ENCODE measurements around the gene PSPC1.
"Not testable (repeated sequence)": the region's sequence is repeated elsewhere in the genome, so short reads cannot be mapped to it uniquely, and the experiment has no call there.

PSPC1 gene

GRCh38 chr13:19782727-19783682, at the start of gene PSPC1:
PSPC1 (minus strand) TSS chr13:19782945; CDS start chr13:19782757, 188 bp downstream.
- in situ Hi-C loops (cut with HindIII; ENCODE audit: low pct_ligation_motif_present, low pct_unique_long_range_greater_than_20kb, low sequenced_read_pairs), result not testable (repeated sequence)
- peak; percentile 93 for DNase-seq

DNA sequence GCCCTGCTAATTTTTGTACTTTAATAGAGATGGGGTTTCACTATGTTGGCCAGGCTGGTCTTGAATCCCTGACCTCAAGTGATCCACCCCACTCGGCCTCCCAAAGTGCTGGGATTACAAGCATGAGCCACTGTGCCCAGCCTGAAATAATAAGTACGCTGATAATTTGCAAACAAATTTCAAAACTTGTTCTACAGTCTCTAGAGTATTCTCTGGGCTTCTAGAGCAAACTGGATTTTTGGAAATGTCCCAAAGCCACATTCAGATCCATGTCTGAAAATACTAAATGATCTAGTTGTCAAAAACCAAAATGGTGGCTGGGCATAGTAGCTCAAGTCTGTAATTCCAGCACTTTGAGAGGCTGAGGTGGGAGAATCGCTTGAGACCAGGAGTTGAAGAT, 39.9 kb upstream of the PSPC1 start:
- in situ Hi-C loops (cut with HindIII; ENCODE audit: low pct_ligation_motif_present, low pct_unique_long_range_greater_than_20kb, low sequenced_read_pairs), result no loop called here
- DNase-seq, result no peak

- in situ Hi-C loops (cut with HindIII; ENCODE audit: low pct_ligation_motif_present, low pct_unique_long_range_greater_than_20kb, low sequenced_read_pairs), result no loop called here
Measured at GRCh38 chr13:19818223-19818842, 35.6 kb upstream of the PSPC1 start.

DNA sequence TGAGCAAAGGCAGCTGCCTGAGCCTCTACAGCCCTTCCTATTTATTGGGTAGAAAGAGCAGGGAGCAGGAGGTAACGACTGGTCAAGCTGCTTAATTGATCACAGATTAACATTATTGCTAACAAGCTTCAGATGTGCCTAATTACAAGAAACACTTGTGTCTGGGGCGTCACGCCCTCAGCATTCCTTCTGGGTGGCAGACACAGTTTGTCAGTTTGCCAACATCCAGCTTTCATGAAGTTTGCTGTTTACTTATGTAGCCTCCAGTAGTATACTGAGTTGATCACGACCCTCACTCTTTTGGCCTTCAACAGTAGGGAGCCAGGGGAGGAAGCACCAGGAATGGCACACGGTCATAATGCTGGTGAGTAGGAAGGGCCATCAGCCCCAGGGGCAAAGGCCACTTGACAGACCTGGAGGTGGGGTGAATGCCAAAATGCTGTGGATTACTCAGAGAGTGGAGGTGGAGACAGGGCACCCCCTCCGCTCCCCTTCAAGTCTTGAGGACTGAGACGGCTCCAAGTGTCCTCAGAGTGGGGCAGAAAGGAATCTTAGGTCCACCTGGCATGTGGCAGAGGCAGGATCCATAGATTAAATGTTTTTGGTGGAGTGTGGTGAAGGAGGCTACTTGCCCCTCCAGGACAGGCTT, 34.9 kb upstream of the PSPC1 start:
- in situ Hi-C loops (cut with HindIII; ENCODE audit: low pct_ligation_motif_present, low pct_unique_long_range_greater_than_20kb, low sequenced_read_pairs), result no loop called here
- DNase-seq, result no peak

More at GRCh38 chr13:19818223-19818842, 35.6 kb upstream of the PSPC1 start:
- peak; percentile 2 for DNase-seq

DNA sequence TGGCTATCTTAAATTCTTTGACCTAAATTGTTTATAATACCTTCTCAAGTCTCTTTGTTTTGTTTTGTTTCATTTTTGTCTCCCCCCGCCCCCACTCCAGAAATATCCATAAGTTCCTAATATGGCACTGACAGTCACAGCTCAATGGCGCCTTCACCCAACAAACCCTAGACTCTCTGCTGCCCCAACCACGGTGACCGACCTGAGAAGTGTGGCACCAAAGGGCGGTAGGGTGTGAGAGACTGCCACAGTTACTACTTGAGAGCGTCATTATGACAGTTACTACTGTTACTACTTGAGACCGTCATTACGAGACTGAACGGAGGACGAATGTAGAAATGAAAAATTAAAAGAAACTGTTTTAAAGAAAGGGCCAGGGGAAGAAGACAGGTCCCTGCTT, 34.4 kb upstream of the PSPC1 start:
- no peak for DNase-seq
- in situ Hi-C loops (cut with HindIII; ENCODE audit: low pct_ligation_motif_present, low pct_unique_long_range_greater_than_20kb, low sequenced_read_pairs), result no loop called here

- not testable (repeated sequence) for DNase-seq
Measured at GRCh38 chr13:19815842-19816241, 33.1 kb upstream of the PSPC1 start.

DNA sequence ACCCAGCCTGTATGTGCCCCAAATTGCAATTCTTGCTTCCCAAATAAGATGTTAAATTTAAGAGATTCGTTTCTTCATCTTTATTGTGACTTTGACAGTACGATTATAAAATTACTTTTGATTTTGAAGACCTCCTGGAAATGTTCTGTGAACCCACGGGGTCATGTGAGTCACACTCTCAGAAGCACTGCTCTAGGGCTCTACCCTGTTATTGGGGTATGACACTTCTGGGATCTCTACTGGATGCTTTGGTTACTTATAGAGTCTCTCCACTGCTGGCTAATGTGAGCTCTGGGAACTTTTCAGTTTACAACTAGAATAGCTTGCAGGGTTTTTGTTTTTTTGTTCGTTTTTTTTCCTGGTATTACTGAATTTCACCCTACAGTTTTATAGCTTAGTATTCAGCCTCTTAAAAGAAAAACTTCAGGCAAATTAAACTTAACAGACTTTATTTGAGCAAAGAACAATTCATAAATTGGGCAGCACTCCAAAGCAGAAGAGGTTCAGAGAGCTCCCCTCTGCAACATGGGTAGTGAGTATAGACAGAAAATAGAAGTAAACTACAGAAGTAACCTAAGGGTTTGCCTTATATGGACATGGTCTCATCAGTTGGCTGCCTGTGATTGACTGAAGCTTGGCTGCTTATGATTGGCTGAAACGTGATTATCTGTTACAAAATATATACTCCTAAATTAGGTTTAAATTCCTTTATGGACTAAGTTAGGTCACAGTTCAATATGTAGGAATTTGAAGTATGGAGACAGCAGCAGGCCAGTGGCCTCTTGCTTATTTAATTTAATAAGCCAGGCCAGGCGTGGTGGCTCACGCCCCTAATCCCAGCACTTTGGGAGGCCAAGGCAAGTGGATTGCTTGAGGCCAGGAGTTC, 28.5 kb upstream of the PSPC1 start:
- in situ Hi-C loops (cut with HindIII; ENCODE audit: low pct_ligation_motif_present, low pct_unique_long_range_greater_than_20kb, low sequenced_read_pairs), result no loop called here
- DNase-seq, result no peak

More at GRCh38 chr13:19815842-19816241, 33.1 kb upstream of the PSPC1 start:
- in situ Hi-C loops (cut with HindIII; ENCODE audit: low pct_ligation_motif_present, low pct_unique_long_range_greater_than_20kb, low sequenced_read_pairs), result not testable (repeated sequence)

DNA sequence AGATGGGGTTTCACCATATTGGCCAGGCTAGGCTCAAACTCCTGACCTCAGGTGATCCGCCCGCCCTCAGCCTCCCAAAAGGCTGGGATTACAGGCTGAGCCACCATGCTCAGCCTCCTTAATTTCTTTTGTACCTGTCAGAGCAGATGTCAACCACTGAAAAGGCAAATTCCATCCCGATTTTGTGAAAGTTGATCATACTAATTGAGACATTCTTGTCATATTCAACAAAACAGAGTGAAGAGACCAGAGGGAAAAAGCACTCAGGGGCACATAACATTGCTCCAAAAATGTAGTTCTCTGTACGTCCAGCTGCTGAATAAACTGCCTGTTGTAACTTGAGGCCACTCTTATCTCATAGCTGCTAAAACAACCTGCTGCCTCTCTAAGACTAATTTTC, 27.4 kb upstream of the PSPC1 start:
- no peak for DNase-seq
- in situ Hi-C loops (cut with HindIII; ENCODE audit: low pct_ligation_motif_present, low pct_unique_long_range_greater_than_20kb, low sequenced_read_pairs), result no loop called here

DNA sequence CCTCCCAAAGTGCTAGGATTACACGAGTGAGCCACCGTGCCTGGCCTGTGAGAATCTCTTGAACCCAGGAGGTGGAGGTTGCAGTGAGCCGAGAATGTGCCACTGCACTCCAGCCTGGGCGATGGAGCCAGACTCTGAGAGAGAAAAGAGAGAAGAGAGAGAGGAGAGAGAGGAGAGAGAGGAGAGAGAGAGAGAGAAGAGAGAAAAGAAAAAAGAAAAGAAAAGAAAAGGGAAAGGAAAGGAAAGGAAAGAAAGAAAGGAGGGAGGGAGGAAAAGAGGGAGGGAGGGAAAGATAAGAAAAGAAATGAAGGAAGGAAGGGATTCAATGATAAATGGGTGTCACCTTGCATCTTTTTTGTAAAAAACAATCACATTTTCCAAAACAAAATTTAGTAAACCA, 23.0 kb upstream of the PSPC1 start:
- in situ Hi-C loops (cut with HindIII; ENCODE audit: low pct_ligation_motif_present, low pct_unique_long_range_greater_than_20kb, low sequenced_read_pairs), result no loop called here
- no peak for DNase-seq

GRCh38 chr13:19795956-19796355, 13.2 kb upstream of the PSPC1 start:
- in situ Hi-C loops (cut with HindIII; ENCODE audit: low pct_ligation_motif_present, low pct_unique_long_range_greater_than_20kb, low sequenced_read_pairs), result no loop called here
- no peak for DNase-seq

GRCh38 chr13:19794631-19795030, 11.9 kb upstream of the PSPC1 start:
- DNase-seq, result no peak
- in situ Hi-C loops (cut with HindIII; ENCODE audit: low pct_ligation_motif_present, low pct_unique_long_range_greater_than_20kb, low sequenced_read_pairs), result no loop called here

DNA sequence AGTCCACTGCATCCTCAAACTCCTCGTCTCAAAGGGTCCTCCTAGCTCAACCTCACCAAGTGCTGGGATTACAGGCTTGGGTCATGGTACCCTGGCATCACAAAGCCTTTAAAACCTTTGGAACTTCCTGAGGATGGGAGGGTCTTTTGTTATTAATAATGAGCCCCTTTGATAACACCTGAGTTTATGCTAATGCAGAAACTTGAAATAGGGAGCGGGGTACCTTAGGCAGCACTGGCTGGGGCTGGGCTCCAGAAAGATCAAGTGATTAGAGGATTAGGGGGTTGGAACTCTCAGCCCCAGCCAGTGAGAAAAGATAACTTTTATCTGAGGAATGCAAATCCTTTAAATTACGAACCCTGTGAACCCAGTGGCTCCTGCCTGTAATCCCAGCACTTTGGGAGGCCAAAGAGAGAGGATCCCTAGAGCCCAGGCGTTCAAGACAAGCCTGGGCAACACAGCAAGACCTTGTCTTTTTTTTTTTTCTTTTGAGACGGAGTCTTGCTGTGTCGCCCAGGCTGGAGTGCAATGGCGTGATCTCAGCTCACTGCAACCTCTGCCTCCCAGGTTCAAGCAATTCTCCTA, 9.3 kb upstream of the PSPC1 start:
- no peak for DNase-seq
- in situ Hi-C loops (cut with HindIII; ENCODE audit: low pct_ligation_motif_present, low pct_unique_long_range_greater_than_20kb, low sequenced_read_pairs), result no loop called here

GRCh38 chr13:19782049-19782726, 557 bp downstream of the PSPC1 start:
- in situ Hi-C loops (cut with HindIII; ENCODE audit: low pct_ligation_motif_present, low pct_unique_long_range_greater_than_20kb, low sequenced_read_pairs), result no loop called here
- DNase-seq, result peak; percentile 39

DNA sequence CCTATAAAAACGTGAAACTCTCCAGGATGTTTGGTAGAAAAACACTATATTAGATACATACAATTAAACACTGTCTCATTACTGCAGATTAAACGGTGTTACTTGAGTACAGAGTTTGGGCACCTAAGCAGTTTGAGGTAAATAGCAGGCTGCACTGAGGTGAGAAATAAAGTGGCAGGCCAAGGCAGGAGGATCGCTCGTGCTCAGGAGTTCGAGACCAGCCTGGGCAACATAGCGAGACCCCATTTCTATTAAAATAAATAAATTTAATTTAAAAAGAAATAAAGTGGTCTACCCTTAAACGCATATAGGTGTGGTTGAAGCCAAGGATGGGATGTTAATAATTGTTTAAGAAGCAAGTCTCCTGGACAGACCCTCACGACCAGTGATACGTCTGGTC, 1.2 kb downstream of the PSPC1 start:
- in situ Hi-C loops (cut with HindIII; ENCODE audit: low pct_ligation_motif_present, low pct_unique_long_range_greater_than_20kb, low sequenced_read_pairs), result no loop called here
- DNase-seq, result no peak

DNA sequence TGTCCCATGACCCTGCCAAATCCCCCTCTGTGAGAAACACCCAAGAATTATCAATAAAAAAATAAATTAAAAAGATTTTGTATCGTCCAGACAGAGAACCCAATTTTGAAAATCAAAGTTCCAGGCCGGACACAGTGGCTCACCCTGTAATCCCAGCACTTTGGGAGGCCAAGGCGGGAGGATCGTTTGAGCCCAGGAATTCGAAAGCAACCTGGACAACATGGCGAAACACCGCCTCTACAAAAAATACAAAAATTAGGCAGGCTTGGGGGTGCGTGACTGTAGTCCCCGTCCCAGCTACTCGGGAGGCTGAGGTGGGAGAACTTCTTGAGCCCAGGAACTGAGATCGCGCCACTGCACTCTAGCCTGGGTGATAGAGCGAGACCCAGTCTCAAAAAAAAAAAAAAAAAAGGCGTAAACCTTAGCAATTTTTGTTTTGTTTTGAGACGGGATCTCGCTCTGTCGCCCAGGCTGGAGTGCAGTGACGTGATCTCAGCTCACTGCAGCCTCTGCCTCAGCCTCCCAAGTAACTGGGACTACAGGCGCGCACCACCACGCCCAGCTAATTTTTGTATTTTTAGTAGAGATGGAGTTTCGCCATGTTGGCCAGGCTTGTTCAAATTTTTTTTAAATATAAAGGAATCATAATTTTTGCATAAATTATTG, 1.9 kb downstream of the PSPC1 start:
- in situ Hi-C loops (cut with HindIII; ENCODE audit: low pct_ligation_motif_present, low pct_unique_long_range_greater_than_20kb, low sequenced_read_pairs); DNase-seq: not testable (repeated sequence)

DNA sequence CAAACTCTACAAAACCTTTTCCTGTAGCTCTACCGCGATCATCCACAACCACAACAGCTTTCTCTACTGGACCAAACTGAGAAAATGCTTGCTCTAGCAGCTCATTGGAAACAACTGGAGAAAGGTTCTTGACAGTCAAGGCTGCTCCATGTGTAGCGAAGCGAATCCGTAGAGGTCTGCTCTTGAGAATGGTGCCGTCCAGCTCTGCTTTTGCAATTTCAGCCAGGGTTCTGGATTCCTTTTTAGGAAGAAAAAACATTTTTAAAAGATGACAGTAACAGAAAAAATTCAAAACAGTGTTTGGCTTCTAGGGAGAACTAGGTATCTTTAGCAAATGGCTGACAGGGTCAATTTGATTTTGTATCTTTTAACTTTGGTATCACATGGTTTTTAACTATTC, 10.4 kb downstream of the PSPC1 start:
- in situ Hi-C loops (cut with HindIII; ENCODE audit: low pct_ligation_motif_present, low pct_unique_long_range_greater_than_20kb, low sequenced_read_pairs), result no loop called here
- no peak for DNase-seq

- no peak for DNase-seq
- in situ Hi-C loops (cut with HindIII; ENCODE audit: low pct_ligation_motif_present, low pct_unique_long_range_greater_than_20kb, low sequenced_read_pairs), result no loop called here
Measured at GRCh38 chr13:19769854-19770253, 12.9 kb downstream of the PSPC1 start.

Measured in ACHN (cell line).